Natural killer cell (primary cell): ENCODE results near the gene MNX1. TPM values are rescaled to one million over a fixed set of nuclear protein-coding genes. Genes with fewer than 3 reads are reported as not detected.
A peak's percentile ranks its signal among the peaks of the same experiment; 100 is the strongest.

Source experiments
- ATAC-seq, 3 donors: fragments of 150-1000 bp in 2 of 3; fragments of 200-7000 bp in 1 of 3; cut with Tn5 transposase; 1 replicate in 1 of 3; 2 replicates in 2 of 3; pipeline ENCODE4 v1.10.0; 2021; ENCODE audit warnings: mild to moderate bottlenecking in 2 of 3, moderate library complexity in 2 of 3
- DNase-seq, 2 donors: peaks; one replicate each; pipeline versions ENCODE4 v3.0.0 to v3.0.0-alpha.2; 2013 to 2021; ENCODE audit warnings: mixed read lengths in 1 of 2
- H3K27ac ChIP-seq: one replicate; pipeline ENCODE4 v1.5.1; 2013; ENCODE audit warnings: mild to moderate bottlenecking, low read length
- H3K27me3 ChIP-seq: one replicate; pipeline ENCODE4 v1.6.1; 2013; ENCODE audit warnings: low read length; ENCODE audit not compliant: control insufficient read depth, insufficient read depth
- H3K36me3 ChIP-seq: one replicate; pipeline ENCODE4 v1.6.1; 2013; ENCODE audit warnings: low read length; ENCODE audit not compliant: control insufficient read depth, insufficient read depth
- H3K4me1 ChIP-seq: one replicate; pipeline ENCODE4 v1.6.1; 2013; ENCODE audit warnings: low read length; ENCODE audit not compliant: control insufficient read depth, insufficient read depth
- H3K4me3 ChIP-seq: one replicate; pipeline ENCODE4 v1.5.1; 2013; ENCODE audit warnings: low read length
- H3K9me3 ChIP-seq: one replicate; pipeline ENCODE4 v1.6.1; 2013; ENCODE audit warnings: low read length; ENCODE audit not compliant: control insufficient read depth, insufficient read depth
- H3K27ac Mint-ChIP-seq, 2 donors: one replicate each; pipeline ENCODE4 v1.8.0; 2022; ENCODE audit warnings: mild to moderate bottlenecking in 2 of 2, mixed read lengths in 2 of 2, moderate library complexity in 1 of 2
- H3K27me3 Mint-ChIP-seq, 2 donors: one replicate each; pipeline ENCODE4 v1.8.0; 2022; ENCODE audit warnings: low read depth in 2 of 2, mixed read lengths in 2 of 2
- H3K36me3 Mint-ChIP-seq: one replicate; pipeline ENCODE4 v1.8.0; 2022; ENCODE audit warnings: mixed read lengths
- H3K4me1 Mint-ChIP-seq, 2 donors: one replicate each; pipeline ENCODE4 v1.8.0; 2022; ENCODE audit warnings: mixed read lengths in 2 of 2
- H3K4me3 Mint-ChIP-seq: one replicate; pipeline ENCODE4 v1.8.0; 2022; ENCODE audit warnings: mild to moderate bottlenecking, moderate library complexity, mixed read lengths
- H3K9me3 Mint-ChIP-seq, 2 donors: one replicate each; pipeline ENCODE4 v1.8.0; 2022; ENCODE audit warnings: mixed read lengths in 2 of 2
- WGBS: methylation state at CpG from one replicate; pipeline ENCODE4 v1.1.7; 2013; ENCODE audit warnings: missing lambda C conversion rate; ENCODE audit not compliant: insufficient coverage; 5-methylcytosine and 5-hydroxymethylcytosine counted together
- intact Hi-C: fragments of 100-400 bp; cut with micrococcal nuclease; formaldehyde crosslinking; loops from one replicate; pipeline ENCODE4 v1.14.2; 2022
- total RNA-seq, 4 donors: library from RNA; stranded (reverse); fragments of 120-200 nt in 1 of 4; gene quantifications; one replicate each; pipeline versions ENCODE4 v1.2.3 to v1.2.4, GENCODE V29; 2013 to 2022
- TF ChIP-seq, protein P1 (sequence below): fragments of 200-600 bp; IDR thresholded peaks from one replicate; pipeline ENCODE4 v1.8.0; 2022; ENCODE audit warnings: antibody characterized with exemption

Gene MNX1
- total RNA-seq, 3 donors from 2014 or later (not counting 1 experiment from before 2014, with no cell fraction given): not detected

GRCh38 chr7:157035302-157035701 lies 24.8 kb upstream of the MNX1 start:
- no peaks in the 10 kb centered on the region for H3K4me1 Mint-ChIP-seq
- TF ChIP-seq, protein P1, sequence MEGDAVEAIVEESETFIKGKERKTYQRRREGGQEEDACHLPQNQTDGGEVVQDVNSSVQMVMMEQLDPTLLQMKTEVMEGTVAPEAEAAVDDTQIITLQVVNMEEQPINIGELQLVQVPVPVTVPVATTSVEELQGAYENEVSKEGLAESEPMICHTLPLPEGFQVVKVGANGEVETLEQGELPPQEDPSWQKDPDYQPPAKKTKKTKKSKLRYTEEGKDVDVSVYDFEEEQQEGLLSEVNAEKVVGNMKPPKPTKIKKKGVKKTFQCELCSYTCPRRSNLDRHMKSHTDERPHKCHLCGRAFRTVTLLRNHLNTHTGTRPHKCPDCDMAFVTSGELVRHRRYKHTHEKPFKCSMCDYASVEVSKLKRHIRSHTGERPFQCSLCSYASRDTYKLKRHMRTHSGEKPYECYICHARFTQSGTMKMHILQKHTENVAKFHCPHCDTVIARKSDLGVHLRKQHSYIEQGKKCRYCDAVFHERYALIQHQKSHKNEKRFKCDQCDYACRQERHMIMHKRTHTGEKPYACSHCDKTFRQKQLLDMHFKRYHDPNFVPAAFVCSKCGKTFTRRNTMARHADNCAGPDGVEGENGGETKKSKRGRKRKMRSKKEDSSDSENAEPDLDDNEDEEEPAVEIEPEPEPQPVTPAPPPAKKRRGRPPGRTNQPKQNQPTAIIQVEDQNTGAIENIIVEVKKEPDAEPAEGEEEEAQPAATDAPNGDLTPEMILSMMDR: no peak
- Histone ChIP-seq H3K27ac (no peak overlapping the region), H3K4me1 (no peaks in the 10 kb centered on the region), H3K27me3 (no peaks in the 10 kb centered on the region), H3K9me3 (no peaks in the 10 kb centered on the region), H3K36me3 (no peaks in the 10 kb centered on the region), H3K4me3 (no peak overlapping the region)
- no peaks in the 10 kb centered on the region for H3K9me3 Mint-ChIP-seq
- no peak overlapping the region for H3K27ac Mint-ChIP-seq
- H3K27me3 Mint-ChIP-seq: peaks cover 15 to 26% of the 10 kb centered on the region in 2 donors
- no peak overlapping the region for H3K4me3 Mint-ChIP-seq
- intact Hi-C loops: no loop called here
- WGBS: 94% methylated on average over 8 of the region's 8 CpGs
- DNase-seq (no peak), ATAC-seq (no peak)
- H3K36me3 Mint-ChIP-seq: no peaks in the 10 kb centered on the region

GRCh38 chr7:157033483-157034473 lies 23.3 kb upstream of the MNX1 start:
- 83% methylated on average over 22 of the region's 23 CpGs for WGBS
- Mint-ChIP-seq H3K4me1 (no peaks in the 10 kb centered on the region), H3K27ac (no peak overlapping the region), H3K36me3 (no peaks in the 10 kb centered on the region), H3K27me3 (peaks cover 28% of the 10 kb centered on the region in 2 donors), H3K4me3 (no peak overlapping the region), H3K9me3 (no peaks in the 10 kb centered on the region)
- intact Hi-C loops: no loop called here
- peak in 1 of 3 donors; percentile 37 for ATAC-seq
- Histone ChIP-seq H3K27me3 (no peaks in the 10 kb centered on the region), H3K9me3 (no peaks in the 10 kb centered on the region), H3K27ac (no peak overlapping the region), H3K4me1 (no peaks in the 10 kb centered on the region), H3K4me3 (no peak overlapping the region), H3K36me3 (no peaks in the 10 kb centered on the region)
- TF ChIP-seq, protein P1: no peak
- DNase-seq: no peak

DNA sequence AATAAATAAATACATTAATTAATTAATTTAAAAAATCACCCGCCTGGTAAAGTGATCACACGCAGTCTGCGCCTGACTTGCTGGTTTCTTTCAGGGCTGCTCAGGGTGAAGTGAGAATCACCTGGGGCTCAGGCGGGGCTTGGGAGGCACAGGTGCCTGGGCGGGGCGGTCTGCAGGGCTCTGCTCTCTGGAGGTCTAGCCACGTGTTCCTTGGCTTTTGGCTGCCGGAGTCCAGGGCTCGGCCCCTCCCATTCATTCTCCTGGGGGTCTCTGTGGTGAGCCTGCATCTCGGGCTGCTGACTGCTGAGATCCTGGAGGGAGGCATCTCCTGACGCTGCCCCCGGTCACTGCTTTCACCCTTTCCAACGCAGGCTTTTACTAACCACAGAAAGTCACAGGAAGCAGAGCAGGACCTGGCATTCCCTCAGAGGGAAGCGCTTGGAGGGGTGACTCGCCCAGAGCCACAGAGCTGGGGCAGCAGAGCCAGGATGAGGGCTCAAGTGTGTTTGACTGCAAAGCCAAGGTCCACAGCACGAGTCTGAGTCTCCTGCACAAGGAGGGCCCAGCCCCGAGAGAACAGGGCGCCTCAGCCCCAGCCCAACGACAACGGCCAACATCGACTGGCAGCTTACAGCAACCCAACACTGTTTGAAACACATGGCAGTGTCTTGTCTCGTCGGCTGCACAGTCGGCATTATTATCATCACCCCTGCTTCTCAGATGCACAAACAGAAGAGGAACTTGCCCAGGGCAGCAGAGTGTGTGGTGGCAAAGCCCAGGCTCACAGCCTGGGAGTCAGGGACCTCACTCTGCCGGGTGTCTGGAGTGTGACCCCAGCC lies 22.4 kb upstream of the MNX1 start:
- WGBS: 62% methylated on average over 25 of the region's 25 CpGs
- H3K36me3 ChIP-seq: no peaks in the 10 kb centered on the region
- Mint-ChIP-seq H3K4me3 (no peak overlapping the region), H3K27me3 (peaks cover 33 to 37% of the 10 kb centered on the region in 2 donors), H3K36me3 (no peaks in the 10 kb centered on the region), H3K27ac (no peak overlapping the region), H3K9me3 (no peaks in the 10 kb centered on the region), H3K4me1 (no peaks in the 10 kb centered on the region)
- no peaks in the 10 kb centered on the region for H3K9me3 ChIP-seq
- no peak overlapping the region for H3K27ac ChIP-seq
- no peaks in the 10 kb centered on the region for H3K4me1 ChIP-seq
- no peak overlapping the region for H3K4me3 ChIP-seq
- no peak for ATAC-seq
- no peak for DNase-seq
- intact Hi-C loops: no loop called here
- no peaks in the 10 kb centered on the region for H3K27me3 ChIP-seq
- TF ChIP-seq, protein P1: no peak
